Omental fat pad (tissue), 4 donors: ENCODE measurements around the gene HNRNPF. TPM values are rescaled to one million over a fixed set of nuclear protein-coding genes. Genes with fewer than 3 reads are reported as not detected.

Source experiments
- ATAC-seq: fragments of 150-250 bp; one replicate; pipeline ENCODE4 v1.9.1; 2016; ENCODE audit warnings: mild to moderate bottlenecking, moderate library complexity; ENCODE audit not compliant: low FRiP score
- DNase-seq: peaks from one replicate; pipeline ENCODE4 v3.0.0-alpha.2; 2019; ENCODE audit warnings: low spot score
- CTCF ChIP-seq, 3 donors: fragments of 450-650 bp; IDR thresholded peaks; one replicate each; pipeline ENCODE4 v1.5.1; 2016 to 2017; ENCODE audit warnings: antibody characterized with exemption in 3 of 3, mild to moderate bottlenecking in 3 of 3, moderate library complexity in 2 of 3
- total RNA-seq, 4 donors: library from RNA; depleted of rRNA; stranded (reverse); fragments of >200 nt; gene quantifications; one replicate each; pipeline ENCODE4 v1.1.0, GENCODE V29; 2016

The HNRNPF gene
- total RNA-seq, 4 donors from 2014 or later: 140 to 345 (median 164) TPM

DNA sequence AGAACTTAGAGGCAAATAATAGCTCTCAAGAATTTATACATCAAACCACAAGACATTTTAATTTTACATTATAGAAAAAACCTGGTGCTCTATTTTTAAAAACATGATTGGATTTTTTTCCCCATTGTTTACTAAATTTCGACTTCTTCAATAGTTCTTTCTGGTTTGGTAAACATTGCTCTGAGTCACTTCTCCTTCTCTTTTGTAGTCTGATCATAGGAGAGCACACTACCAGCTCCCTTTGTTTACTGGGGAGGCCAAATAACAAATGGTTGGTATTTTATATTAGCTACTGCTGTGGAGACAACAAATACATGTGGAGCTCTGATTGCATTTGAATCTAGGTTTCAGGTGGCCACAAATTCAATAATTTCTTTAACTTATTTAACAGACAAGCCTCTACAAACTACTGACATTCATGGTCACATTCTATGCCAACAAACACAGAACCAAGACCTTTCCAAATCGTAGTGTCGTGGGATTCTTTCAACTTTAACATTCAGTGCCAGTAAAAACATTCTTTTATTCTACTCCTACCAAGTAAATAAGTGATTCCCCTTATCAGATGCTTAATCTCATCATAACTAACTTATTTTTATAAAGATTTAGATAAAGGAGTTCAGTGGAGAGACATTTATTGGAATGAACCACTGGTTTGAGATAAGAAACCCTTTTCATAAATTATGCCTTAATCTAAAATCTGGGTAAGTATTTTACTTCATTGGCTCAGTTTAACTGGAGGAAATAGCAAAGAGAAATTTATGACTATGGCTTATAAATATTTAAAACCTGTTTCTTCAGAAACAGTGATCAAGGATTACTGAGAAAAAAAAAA lies 55.3 kb downstream of the HNRNPF start:
- DNase-seq (no peak), ATAC-seq (no peak)
- no peak for TF ChIP-seq CTCF (IDR thresholded peaks at IDR 0.05)

DNA sequence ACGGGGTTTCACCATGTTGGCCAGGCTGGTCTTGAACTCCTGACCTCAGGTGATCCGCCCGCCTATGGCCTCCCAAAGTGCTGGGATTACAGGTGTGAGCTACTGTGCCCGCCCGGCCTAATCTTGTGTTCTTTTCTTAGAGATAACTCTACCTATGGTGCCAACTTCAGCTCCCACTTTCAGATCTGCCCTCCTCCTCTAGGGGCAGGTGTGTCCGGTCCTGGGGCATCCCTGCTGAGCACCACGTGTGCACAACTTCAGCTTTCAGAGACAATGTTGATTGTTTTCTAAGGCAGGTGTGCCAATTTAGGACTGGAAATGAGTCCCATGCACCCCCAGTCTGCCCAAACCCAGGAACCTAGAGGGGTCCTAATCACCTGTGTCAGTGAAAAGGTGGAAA lies 56.0 kb downstream of the HNRNPF start:
- no peak for ATAC-seq
- TF ChIP-seq CTCF (IDR thresholded peaks at IDR 0.05): no peak
- DNase-seq: no peak

- DNase-seq (no peak), ATAC-seq (no peak)
- no peak for TF ChIP-seq CTCF (IDR thresholded peaks at IDR 0.05)
These were observed 57.7 kb downstream of the HNRNPF start for GRCh38 chr10:43351301-43351700.

GRCh38 chr10:43350686-43351085 lies 58.3 kb downstream of the HNRNPF start:
- TF ChIP-seq CTCF (IDR thresholded peaks at IDR 0.05): no peak
- ATAC-seq: no peak

GRCh38 chr10:43350156-43350555 lies 58.8 kb downstream of the HNRNPF start:
- TF ChIP-seq CTCF (IDR thresholded peaks at IDR 0.05): no peak
- DNase-seq: no peak
- ATAC-seq: no peak

More at GRCh38 chr10:43350686-43351085, 58.3 kb downstream of the HNRNPF start:
- no peak for DNase-seq

GRCh38 chr10:43348511-43349312 lies 60.3 kb downstream of the HNRNPF start:
- peak in 1 of 3 donors; percentile 64 for TF ChIP-seq CTCF (IDR thresholded peaks at IDR 0.05)
- peak; percentile 94 for ATAC-seq
- peak; percentile 62 for DNase-seq
